Putamen (tissue), 1 donor: ENCODE measurements around the gene KIRREL1.

Source experiments
- DNase-seq: peaks from one replicate; pipeline ENCODE4 v3.0.0-alpha.2; 2016; ENCODE audit warnings: low spot score

KIRREL1 gene

DNA sequence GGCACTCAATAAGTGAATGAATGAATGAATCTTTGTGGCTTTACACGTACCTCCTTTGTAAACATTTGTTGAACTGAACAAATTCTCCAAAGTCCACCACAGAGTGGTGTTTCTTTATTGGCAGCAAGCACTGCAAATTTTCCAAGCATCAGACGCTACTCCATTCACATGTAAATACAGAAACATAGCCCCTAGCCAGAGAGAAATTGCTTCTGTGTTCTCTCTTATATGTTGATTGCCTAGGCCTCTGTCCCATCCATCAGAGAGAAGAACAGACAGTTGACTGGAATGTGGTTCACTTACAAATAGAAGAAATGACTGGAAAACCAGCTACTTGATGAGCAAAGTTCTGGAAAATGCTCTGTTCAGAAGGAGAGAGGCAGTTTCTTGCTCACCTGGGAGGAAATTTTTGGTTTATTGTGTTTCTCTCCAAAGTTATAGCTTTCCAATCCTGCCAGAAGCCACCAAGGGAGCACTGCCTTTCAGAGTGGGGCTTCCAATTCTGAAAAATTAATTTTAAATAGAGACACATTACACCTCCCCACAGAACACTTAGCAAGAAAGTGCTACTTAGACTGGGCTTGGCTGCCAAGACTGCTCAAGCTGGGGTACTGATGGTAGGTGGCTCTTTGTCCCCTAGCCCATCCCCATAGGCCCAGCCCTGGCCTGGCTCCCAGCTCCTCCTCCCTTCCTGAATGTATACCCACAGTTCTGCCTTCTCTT, 18.1 kb upstream of the KIRREL1 start:
- DNase-seq, result no peak

DNA sequence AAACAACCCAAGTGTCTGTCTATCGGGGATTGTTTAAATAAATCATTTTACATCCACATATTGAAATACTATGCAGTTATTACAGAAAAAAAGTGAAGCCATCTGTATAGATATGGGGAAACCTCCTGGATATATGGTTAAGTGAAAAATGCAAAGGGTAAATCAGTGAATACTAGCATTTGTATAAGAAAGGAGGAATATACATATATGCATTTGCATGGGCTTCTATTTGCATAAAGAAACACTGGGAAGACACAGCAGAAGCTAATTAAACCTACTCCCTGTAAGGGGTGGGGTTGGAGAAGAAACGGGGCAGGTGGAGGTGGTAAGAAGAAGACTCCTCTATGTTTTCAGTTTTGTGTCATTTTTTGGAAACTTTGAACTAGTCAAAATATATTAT, 16.6 kb upstream of the KIRREL1 start:
- DNase-seq, result no peak

DNA sequence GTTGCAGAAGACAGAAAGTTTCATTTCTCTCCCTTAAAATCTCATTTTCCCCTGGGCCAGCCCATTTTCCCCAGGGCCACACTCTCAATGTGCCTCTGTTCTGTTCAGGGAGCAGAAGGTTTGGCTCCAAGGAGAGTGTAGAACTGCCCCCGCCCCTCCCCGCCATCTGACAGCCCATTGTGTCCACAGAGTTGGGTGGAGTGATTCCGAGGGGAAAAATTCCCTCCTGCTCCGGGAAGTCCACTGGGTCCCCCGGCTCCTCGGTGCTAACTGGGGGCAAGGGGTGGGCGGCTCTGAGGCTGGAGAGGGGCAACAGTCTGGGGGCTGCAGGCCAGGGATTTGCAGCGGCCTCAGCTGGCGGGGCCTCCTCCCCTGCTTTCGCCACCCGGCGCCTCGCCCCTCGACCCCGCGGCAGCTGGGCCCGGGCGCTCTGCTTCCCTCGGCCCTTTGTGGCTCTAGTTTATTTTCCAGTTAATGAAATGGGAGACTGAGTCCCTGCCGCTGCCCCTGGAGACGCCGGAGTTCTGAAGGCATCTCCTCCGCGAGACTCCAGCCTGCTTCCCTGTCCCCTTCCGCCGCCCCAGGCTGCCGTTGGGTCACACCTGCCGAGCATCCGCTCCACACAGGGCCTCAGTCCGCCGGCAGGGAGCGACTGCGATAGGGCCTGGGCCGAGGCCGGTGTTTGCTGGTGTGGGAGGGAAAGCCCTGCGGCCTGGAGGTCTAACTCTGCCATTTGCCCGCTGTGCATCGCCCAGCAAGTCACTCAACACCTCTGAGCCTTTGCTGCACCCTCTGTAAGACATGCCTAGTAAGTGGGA, 14.7 kb upstream of the KIRREL1 start:
- DNase-seq, result no peak

DNA sequence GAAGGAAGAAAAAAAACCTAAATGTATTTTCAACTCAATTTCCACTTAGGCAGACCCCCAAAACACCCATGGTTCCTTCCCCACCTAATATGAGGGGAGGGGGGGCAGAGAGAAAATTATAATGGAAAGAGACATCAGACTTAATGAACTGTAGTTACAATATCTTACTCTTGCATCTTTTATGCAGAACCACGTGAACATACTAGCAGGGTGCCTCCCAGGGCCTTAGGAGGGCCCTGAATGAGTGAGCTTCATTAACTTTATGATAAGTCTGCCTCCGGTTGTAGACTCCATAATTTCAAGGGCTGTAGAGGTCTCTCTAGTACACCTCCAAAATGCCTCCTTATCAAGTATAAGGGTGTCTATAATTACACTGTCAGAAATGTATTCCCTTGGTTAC, 11.3 kb upstream of the KIRREL1 start:
- DNase-seq, result no peak

DNA sequence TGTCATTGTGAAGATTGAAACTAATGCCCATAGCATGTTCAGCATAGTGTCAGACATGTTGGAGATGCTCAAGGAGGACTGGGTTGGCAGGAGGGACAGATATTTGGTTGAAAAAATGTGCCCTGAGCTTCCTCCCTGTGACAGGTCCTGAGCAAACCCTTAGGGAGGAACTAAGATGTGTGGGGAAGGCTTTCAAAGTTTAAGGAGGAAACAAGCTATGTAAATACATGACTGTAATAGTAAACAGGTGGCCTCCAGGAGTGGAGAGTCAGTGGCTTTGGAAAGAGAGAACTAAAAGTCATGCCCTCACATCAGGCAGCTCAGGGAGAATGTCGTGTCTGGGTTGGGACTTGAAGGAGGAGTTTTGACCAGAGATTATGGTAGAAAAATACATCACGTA, 9.7 kb upstream of the KIRREL1 start:
- DNase-seq, result no peak

DNA sequence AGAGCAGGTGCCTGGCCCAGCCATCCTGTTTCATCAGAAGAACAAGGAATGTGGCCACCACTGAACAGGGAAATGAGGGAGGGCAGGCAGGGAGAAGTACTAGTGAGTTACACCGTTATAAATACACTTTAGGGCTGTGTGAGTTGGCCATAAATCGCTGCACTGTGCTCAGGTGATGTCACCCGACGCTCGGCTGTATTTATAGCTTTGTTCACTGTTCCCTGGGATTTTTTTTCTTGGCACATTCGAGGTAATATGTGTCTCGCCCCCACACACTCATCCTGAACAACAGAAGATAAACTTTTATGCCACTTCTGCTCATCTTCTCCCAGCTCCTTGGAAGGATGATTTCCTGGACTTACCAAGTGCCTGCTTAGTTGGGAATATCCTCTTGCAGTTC, 9.0 kb upstream of the KIRREL1 start:
- peak; percentile 34 for DNase-seq

DNA sequence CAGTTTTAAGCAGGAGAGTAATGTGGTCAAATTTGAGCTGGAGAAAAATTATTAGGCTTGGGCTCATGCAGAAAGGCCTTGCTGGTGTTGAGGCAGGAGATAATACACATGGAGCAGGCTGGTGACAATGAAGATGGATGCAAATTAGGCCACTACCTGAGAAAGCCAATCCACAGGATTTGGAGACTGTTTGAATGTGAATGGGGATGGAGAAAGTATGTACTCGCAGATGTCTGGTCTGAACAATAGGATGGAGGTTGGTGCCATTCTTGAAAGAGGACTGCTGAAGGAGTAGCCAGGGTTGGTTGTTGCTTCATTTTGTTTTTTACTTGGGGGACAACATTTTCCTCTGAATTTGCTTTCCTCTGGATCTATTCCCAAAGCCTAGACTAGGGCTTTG, 8.0 kb upstream of the KIRREL1 start:
- DNase-seq, result no peak

DNA sequence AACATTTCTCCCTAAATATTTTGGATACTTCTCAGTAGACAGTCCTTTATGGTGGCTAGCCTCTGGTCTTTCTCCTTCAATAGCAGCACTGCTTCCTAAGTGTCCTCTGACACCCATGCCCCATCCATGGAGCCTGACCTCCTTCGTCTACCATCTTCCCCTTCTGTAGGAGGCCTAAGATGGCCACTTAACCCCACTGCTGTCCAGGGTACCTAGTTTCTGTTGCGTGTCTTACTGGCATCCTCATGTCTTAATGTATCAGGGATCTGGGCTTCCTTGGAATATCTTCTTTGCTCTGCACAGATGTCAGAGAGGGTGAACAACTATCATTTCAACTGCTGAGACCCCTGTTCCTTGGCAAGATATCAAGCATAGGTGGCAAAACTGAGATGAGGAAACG, 5.4 kb upstream of the KIRREL1 start:
- no peak for DNase-seq

DNA sequence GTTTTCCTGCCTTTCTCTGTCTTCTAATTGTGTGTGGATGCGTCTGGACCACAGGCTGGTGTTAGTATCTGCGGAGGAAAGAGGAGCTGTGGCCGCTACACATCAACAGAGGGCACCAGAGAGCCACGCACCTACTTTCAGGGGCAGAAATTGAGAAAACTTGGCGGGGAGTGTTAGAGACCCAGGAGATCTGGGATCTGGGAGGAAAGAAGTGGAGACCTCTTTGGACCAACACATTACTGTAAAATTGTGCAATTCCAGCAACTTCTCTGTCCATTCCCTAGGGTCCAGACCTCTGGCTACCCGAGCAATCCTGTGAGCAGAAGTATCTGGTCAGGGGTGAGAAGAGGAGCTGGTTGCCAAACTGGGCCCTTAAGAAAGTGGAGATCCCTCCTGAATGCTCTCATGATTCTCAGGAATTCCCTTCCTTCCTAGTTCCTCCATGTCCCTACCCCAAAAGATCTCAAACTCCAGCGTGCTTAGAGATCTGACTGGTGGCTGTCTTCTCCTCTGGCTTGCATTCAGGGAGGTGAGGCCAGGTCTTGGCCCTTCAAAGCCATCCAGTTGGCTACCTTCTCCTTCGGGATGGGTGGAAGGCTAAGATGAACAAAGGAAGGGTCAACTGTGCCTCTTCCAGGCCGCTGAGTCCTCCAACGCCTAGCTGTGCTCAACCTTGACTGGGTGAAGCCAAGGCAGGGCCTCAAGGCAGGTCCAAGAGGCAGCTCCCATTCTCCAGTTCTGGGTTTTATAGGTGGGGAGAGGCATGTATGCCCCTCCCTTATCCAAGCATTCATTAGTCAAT, 1.2 kb upstream of the KIRREL1 start:
- peak; percentile 52 for DNase-seq

DNA sequence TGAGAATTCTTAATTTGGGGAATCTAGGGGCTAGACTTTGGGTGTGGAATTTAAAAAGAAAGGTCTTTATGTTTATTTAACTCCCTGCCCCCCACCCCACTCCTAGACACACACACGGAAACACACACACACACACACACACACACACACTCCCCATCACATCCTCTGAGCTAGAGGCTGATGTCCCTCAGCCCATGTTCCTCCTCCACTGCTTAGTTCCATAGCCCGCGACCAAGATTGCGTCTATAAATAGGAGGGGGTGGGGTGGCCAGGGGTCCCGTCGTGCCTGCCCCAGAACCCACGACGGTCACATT, 655 bp upstream of the KIRREL1 start:
- no peak for DNase-seq

DNA sequence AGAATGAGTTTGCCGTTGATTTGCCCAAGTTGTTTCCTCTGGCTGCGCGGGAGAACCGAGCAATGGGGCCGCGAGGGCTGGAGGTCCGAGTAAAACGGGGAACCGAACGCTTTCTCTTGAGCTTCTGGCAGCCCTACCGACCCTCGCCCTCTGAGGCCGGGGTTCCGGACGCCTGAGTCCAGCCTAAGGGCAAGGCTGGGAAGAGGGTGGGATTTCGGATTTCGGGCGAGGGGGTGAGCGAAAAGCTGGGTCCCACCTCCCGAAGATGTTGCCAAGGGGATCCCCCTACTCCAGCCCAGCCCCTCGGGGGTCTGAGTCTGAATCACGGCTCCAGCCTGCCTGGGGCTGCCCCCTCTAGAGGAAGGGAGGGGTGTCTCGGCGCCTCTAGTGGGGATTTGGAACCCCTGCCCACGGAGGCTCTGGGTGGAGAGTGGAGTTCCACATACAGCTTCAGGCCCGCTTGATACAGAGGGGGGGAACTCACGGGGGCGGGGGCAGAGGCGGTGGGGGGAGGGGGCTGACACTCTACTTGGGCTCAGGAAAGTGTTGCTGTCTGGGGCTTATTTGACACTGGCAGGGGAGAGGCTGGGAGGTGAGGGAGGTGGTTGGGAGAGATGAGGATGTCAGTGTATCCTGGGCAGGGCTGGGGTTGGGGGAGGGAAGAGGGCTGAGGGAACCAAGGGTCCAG, 617 bp downstream of the KIRREL1 start:
- DNase-seq, result no peak

DNA sequence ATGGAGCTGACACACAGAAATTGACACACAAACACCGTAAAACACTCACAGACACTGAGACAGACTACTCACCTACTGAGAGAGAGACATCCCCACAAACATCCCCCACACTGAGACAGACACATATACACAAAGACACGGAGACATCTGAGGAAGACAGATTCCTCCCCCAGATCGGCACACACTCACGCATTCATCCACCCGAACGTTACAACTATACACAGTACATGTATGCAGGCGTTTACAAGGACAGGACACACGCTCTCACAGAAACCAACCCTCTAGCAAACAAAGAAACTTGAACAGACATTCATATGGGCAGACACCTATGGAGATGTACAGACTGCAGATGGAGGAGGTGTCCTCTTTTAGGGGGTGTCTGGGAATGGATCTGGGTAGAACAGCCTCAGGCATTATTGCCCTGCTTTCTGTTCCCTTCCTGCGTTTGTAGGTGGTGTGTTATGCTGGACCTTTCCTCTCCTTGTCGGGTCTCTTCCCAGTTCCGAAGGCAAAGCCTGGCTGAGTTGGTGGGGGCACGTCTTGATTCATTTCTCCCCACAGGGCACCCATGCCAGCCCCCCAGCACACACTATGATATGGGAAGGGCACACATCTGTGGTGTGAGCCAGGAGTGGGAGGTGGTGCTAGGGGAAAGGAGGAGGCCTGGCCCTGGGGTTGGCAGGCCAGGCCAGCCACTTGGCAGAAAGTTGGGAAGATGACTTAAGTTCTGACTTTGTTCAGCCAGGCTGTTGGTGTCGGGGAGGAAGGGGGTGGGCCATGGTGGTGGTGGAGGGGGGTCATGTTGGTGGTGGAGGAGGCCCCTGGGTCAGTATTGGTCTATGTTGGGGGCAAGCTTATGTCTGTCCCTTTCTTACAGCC, 1.5 kb downstream of the KIRREL1 start:
- DNase-seq, result no peak

DNA sequence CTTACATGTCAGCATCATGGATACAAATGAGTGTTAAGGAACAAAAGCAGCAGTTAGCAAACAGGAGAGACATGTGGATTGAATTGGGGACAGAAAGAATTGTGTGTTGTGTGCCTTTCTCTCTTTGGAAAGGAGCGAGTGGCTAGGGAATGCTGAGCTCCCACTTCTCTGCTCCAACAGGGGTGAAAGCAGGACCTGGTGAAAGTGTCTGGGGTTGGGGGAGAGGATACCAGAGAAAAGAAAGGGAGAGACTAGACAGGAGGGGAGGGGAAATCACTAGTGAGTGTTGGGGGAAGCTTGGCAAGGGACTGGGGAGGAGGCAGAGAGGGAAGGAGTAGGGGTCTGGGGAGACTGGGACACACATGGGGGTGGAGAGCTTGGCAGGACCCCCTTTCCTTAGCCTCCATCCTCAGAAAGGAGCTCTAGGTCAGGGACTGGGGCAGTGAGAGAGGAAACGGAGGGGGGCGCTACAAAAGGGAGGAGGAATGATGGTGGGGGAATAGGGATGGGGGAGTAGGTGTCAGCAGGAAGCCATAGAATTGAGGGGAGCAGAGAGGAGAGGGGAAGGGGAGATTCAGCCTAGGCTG, 2.2 kb downstream of the KIRREL1 start:
- DNase-seq, result no peak

DNA sequence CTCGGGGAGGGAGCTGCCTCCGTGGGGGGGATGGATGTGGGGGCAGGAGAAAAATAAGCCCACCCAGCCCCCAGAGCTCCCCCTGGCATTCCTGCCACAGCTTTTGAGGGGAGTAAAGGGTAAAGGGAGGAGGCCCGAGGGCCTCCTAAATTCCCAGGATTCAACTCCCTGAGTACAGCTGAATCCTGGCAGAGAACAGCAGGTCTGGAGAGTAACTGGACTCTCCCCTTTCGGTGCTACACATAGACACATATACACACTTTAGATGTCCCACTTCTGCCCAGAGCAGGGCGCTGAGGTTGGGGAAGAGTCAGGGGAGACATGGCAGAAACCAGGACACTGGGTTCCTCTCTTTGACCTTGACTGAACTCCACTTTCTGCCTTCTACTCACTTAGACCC, 3.0 kb downstream of the KIRREL1 start:
- no peak for DNase-seq

DNA sequence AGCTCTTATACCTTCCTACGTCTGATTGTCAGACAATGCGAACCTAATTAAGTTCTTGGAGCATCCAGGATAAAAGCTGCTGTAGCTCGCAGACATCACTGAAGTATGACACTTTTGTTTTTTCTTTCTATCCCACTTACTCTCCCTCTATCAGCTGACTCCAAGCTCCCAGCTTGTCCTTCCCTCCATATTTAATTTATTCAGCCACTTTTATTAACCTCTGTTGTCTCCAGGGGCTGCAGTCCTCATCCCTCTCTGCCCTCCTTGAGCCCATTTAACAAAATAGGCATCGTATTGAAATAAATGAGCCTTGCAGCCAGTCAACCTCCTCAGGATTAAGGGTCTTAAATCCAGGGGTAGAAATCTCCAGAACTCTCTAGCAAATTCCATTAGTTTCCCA, 7.1 kb downstream of the KIRREL1 start:
- no peak for DNase-seq

DNA sequence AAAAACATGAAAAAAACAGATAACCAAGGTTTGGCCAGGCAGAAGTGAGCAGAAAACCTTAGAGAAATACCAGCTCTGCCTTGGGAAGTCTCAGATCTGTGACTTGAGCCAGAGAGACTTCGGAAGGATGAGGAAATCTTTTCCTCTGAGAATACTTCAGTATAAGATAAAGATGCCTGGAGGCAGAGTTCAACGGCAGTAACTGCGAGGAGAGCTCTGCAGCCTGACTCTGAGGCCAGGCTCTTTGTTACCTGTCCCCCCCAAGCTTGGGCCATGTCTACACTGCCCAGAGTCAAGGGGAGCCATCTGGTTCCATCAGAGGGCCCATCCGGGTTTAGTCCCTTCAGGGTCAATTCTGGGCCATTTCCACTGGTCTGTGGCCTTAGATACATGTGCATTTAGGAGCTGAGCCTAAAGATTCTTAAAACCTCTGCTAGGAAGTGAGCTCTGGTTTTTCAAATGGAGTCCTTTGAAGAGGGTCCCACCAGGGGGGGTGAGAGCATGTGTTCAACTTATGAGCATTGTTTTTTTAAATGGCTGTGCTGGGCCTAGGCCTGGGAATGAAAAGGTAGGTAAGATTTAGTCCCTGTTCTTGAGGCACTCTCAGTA, 8.7 kb downstream of the KIRREL1 start:
- no peak for DNase-seq

DNA sequence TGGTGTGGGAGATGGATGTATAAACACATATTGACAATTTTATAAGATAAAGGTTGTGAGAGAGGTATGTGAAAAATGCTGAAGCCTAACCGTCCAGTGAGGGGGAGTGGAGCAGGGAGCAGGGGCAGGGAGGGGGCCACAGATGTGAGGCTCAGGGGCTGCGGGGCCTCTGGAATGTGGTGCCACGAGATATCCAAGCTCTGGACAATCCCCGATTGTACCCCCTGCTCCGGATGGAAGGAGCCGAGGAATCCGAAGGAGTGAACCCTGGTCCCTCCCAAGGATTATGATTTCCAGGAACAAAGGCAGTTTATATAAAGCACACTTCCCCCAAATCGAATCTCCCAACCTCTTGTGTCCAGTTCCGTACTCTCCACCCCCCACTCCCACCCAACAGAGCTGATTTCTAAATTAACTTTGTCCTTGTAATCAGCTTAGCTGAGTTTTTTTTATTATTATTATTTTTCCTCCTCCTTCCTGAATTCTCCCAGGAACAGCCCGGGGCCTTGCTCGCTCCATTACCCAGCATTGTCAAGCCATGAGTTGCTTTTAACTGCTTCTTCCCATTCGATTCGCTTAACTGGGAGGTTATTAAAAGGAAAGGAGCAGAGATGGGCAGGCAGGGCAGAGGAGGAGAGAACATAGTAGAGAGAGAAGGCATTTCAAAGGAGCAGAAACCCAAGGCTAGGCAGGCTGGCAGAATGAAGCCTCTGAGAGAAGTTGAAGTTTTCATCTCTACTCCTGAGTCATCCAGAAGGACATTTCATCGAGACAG, 9.4 kb downstream of the KIRREL1 start:
- DNase-seq, result no peak

DNA sequence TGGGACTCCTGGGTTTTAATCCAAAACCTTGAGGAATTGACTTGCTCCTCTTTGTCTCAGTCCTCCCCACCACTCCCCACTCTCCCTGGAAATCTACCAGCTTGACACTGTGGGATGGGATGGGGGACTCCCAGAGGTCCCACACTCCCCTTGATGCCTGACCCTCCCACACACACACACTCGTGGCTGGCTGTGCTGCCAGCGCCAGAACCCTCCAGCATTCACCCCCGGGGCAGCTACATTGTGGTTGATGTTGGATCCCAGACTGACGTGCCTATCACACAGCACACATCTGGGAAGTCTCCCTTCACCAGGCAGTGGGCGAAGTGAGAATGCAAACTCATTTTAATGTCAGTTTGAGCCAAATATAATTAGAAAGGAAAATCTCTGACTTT, 10.0 kb downstream of the KIRREL1 start:
- no peak for DNase-seq

DNA sequence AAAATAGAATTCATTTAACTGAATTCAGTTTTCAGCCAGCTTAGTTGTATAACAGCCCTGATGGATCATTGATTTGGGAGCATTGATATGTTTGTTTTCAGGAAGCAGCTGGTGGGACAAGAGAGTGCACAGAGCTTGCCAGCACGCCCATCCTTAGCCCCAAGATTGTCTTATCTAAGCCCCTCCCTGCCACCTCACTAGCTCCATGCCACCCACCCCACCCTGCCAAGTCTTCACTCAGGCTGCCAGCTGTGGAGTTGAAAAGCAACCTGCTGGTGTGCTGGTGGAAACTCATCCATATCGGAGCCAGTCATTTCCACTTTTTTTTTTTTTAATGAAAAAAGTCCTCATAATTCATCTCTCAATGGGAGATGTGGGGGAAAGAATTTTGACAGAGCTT, 11.8 kb downstream of the KIRREL1 start:
- no peak for DNase-seq

DNA sequence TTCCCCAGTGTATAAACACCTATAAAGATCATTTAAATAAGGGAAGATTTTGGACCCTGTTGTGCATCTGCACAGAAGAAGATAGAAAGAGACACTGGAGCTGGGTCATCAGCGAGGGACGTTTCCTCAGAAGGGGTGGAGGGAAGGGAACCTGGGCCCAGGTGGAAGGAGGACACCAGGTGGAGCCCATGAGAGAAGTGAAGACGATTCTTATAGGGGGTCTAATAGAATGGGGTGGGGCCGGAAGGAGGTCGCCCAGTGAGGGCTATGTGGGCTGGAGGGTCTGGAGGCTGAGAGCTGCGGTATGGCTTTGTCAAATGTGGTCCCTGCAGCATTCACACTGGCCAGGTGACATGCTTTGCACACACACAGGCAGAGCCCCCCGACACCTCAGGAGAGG, 13.7 kb downstream of the KIRREL1 start:
- no peak for DNase-seq
